GM12865 (cell line): Measurements from ENCODE around the gene GNAI1.

Experiments
- DNase-seq: peaks from one replicate; pipeline ENCODE4 v3.0.0; 2010; ENCODE audit warnings: low read depth
- H3K4me3 ChIP-seq: 2 replicates; pipeline ENCODE4 v1.5.1; 2011; ENCODE audit warnings: mild to moderate bottlenecking, low read depth, low read length, control low read depth
- TF ChIP-seq, protein P1 (sequence below): IDR thresholded peaks from 2 replicates; pipeline ENCODE4 v1.5.1; 2011; ENCODE audit warnings: low read length, control low read depth, low read depth, inconsistent platforms; ENCODE audit not compliant: insufficient read depth; ENCODE audit errors: missing control alignments

The GNAI1 gene

GRCh38 chr7:80241671-80242070 is 107.0 kb downstream of the GNAI1 start:
- DNase-seq = no peak
- TF ChIP-seq, protein P1, sequence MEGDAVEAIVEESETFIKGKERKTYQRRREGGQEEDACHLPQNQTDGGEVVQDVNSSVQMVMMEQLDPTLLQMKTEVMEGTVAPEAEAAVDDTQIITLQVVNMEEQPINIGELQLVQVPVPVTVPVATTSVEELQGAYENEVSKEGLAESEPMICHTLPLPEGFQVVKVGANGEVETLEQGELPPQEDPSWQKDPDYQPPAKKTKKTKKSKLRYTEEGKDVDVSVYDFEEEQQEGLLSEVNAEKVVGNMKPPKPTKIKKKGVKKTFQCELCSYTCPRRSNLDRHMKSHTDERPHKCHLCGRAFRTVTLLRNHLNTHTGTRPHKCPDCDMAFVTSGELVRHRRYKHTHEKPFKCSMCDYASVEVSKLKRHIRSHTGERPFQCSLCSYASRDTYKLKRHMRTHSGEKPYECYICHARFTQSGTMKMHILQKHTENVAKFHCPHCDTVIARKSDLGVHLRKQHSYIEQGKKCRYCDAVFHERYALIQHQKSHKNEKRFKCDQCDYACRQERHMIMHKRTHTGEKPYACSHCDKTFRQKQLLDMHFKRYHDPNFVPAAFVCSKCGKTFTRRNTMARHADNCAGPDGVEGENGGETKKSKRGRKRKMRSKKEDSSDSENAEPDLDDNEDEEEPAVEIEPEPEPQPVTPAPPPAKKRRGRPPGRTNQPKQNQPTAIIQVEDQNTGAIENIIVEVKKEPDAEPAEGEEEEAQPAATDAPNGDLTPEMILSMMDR = no peak
- no peak overlapping the region for H3K4me3 ChIP-seq

DNA sequence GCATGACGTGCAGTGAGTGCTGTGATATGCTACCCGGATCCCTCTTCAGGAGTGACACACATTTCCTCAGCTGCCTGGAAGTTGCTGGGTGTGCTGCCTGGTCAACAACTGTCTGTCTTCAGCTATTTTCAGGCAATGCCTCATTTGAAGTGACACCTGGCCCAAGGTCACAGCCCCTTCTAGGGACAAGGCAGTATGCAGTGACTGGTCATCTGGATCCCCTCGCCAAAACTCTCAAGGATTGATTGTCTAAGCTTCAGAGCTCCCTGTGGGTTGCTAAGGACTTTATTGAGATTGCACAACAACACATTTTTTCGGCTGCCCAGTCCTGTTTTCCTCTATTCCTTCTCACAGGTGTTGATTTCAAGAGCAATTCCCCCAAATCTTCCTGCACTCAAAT is 108.8 kb downstream of the GNAI1 start:
- no peak for DNase-seq
- TF ChIP-seq, protein P1 = no peak
- no peak overlapping the region for H3K4me3 ChIP-seq

GRCh38 chr7:80244206-80244916 is 109.7 kb downstream of the GNAI1 start:
- DNase-seq = no peak
- TF ChIP-seq, protein P1 = no peak
- no peak overlapping the region for H3K4me3 ChIP-seq

- no peak for DNase-seq
- H3K4me3 ChIP-seq = no peak overlapping the region
- TF ChIP-seq, protein P1 = no peak
These were observed 112.5 kb downstream of the GNAI1 start for GRCh38 chr7:80247144-80247543.

- DNase-seq = no peak
- TF ChIP-seq, protein P1 = no peak
- H3K4me3 ChIP-seq = no peak overlapping the region
These were observed 113.3 kb downstream of the GNAI1 start for GRCh38 chr7:80247891-80248290.

GRCh38 chr7:80249184-80249583 is 114.6 kb downstream of the GNAI1 start:
- no peak for DNase-seq
- TF ChIP-seq, protein P1 = no peak
- H3K4me3 ChIP-seq = no peak overlapping the region

GRCh38 chr7:80249619-80250295 is 115.1 kb downstream of the GNAI1 start:
- H3K4me3 ChIP-seq = no peak overlapping the region
- TF ChIP-seq, protein P1 = no peak
- DNase-seq = no peak
